Measurements from ENCODE around the gene ATXN1. TPM values are rescaled to one million over a fixed set of nuclear protein-coding genes. Genes with fewer than 3 reads are reported as not detected.

ATXN1 gene
- total RNA-seq, 1 experiment from 2014 or later = 16.5 TPM

DNA sequence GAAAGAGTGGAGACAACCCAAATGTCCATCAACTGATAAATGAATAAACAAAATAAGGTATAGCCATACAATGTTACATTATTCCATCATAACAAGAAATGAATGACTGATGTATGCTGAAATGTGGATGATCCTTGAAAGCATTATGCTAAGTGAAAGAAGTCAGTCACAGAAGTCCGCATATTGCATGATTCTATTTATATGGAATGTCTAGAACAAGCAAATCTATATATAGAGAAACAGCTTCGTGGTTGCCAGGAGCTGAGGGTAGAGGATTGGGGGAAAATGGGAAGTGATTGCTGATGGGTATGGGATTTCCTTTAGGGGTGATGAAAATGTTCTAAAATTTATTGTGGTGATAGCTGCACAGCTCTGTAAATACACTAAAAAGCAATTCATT, 196.8 kb downstream of the ATXN1 start:
- TF ChIP-seq, protein P1, sequence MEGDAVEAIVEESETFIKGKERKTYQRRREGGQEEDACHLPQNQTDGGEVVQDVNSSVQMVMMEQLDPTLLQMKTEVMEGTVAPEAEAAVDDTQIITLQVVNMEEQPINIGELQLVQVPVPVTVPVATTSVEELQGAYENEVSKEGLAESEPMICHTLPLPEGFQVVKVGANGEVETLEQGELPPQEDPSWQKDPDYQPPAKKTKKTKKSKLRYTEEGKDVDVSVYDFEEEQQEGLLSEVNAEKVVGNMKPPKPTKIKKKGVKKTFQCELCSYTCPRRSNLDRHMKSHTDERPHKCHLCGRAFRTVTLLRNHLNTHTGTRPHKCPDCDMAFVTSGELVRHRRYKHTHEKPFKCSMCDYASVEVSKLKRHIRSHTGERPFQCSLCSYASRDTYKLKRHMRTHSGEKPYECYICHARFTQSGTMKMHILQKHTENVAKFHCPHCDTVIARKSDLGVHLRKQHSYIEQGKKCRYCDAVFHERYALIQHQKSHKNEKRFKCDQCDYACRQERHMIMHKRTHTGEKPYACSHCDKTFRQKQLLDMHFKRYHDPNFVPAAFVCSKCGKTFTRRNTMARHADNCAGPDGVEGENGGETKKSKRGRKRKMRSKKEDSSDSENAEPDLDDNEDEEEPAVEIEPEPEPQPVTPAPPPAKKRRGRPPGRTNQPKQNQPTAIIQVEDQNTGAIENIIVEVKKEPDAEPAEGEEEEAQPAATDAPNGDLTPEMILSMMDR (IDR thresholded peaks at IDR 0.05; ENCODE audit: unreplicated experiment) = no peak
- POLR2A ChIA-PET = interaction anchor here (0.7 kb wide), 1 partner anchor 26 kb away, joined by 3 read pairs; no protein-coding TSS in a partner anchor
- CTCF ChIA-PET = interaction anchor here (0.6 to 0.9 kb wide), 4 partner anchors 18 to 651 kb away, joined by 3 to 5 read pairs (median 3); no protein-coding TSS in a partner anchor
- H3K4me3 Mint-ChIP-seq (ENCODE audit: unreplicated experiment) = no peak overlapping the region
- H3K27me3 Mint-ChIP-seq (ENCODE audit: insufficient read depth, unreplicated experiment) = no peaks in the 10 kb centered on the region
- no peaks in the 10 kb centered on the region for H3K36me3 Mint-ChIP-seq (ENCODE audit: insufficient read depth, unreplicated experiment)
- no peaks in the 10 kb centered on the region for H3K9me3 Mint-ChIP-seq (ENCODE audit: unreplicated experiment)
- no peak for DNase-seq (ENCODE audit: unreplicated experiment)
- no peaks in the 10 kb centered on the region for H3K4me1 Mint-ChIP-seq (ENCODE audit: insufficient read depth, unreplicated experiment)
- intact Hi-C loops (cut with micrococcal nuclease) = no loop called here
- no TSS peak for BruUV-seq (replicated peaks)
- no peak overlapping the region for H3K27ac Mint-ChIP-seq (ENCODE audit: low read depth, unreplicated experiment)

DNA sequence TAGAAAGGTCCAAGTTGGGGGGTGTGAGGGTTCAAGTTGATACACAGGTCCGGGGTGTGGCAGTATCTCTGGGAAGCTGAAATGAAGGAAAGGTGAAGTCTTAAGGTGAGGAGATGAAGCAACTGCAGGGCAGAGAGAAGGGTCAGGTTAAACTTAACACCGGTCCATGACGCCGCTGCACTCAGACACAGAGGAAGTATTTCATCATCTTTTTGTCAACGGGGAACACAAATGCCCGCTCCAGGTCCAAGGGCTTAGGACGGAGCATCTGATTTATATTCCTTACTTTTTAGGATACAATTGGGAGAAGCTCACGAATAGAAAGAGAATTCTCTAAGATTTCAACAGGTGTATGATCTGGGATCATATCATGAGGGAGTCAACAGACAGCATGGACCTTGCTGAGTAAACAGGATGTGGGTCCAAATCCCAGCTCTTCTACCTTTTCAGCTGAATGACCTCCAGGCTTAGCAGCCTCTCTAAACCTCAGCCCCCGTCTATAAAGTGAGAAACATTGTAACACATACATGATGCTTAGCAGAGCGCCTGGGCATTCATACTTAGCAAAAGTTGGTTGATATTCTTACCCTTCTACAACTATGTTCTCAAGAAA, 197.5 kb downstream of the ATXN1 start:
- TF ChIP-seq, protein P1 (IDR thresholded peaks at IDR 0.05; ENCODE audit: unreplicated experiment) = no peak
- Mint-ChIP-seq H3K4me1 (ENCODE audit: insufficient read depth, unreplicated experiment) (no peaks in the 10 kb centered on the region), H3K27ac (ENCODE audit: low read depth, unreplicated experiment) (no peak overlapping the region), H3K4me3 (ENCODE audit: unreplicated experiment) (no peak overlapping the region), H3K36me3 (ENCODE audit: insufficient read depth, unreplicated experiment) (no peaks in the 10 kb centered on the region), H3K27me3 (ENCODE audit: insufficient read depth, unreplicated experiment) (no peaks in the 10 kb centered on the region), H3K9me3 (ENCODE audit: unreplicated experiment) (no peaks in the 10 kb centered on the region)
- ChIA-PET CTCF (interaction anchor here (0.7 kb wide), 1 partner anchor 148 kb away, joined by 3 read pairs; no protein-coding TSS in a partner anchor), POLR2A (no interaction called here)
- no peak for DNase-seq (ENCODE audit: unreplicated experiment)
- no TSS peak for BruUV-seq (replicated peaks)
- intact Hi-C loops (cut with micrococcal nuclease) = no loop called here

DNA sequence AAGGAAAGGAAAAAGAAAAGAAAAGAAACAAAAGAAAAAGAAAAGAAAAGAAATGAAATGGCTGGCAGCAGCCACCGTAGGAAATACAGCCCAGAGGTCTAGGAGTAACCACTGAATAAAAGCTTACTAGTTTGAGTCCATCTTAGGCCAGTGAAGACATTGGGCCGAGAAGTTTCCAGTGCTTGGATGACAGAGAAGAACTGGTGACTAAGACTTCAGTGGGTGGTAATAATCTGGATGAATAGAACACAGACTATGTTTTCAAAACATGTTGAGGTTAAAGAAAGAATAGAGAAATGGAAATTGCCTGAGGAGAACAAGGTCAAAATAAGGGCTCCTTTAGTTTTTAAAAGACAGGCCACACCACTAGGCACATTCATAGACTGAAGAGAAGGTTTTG, 198.8 kb downstream of the ATXN1 start:
- H3K4me3 Mint-ChIP-seq (ENCODE audit: unreplicated experiment) = no peak overlapping the region
- no peaks in the 10 kb centered on the region for H3K27me3 Mint-ChIP-seq (ENCODE audit: insufficient read depth, unreplicated experiment)
- TF ChIP-seq, protein P1 (IDR thresholded peaks at IDR 0.05; ENCODE audit: unreplicated experiment) = no peak
- intact Hi-C loops (cut with micrococcal nuclease) = no loop called here
- no peaks in the 10 kb centered on the region for H3K9me3 Mint-ChIP-seq (ENCODE audit: unreplicated experiment)
- DNase-seq (ENCODE audit: unreplicated experiment) = no peak
- no TSS peak for BruUV-seq (replicated peaks)
- no peaks in the 10 kb centered on the region for H3K4me1 Mint-ChIP-seq (ENCODE audit: insufficient read depth, unreplicated experiment)
- no peaks in the 10 kb centered on the region for H3K36me3 Mint-ChIP-seq (ENCODE audit: insufficient read depth, unreplicated experiment)
- no peak overlapping the region for H3K27ac Mint-ChIP-seq (ENCODE audit: low read depth, unreplicated experiment)
- ChIA-PET CTCF (no interaction called here), POLR2A (no interaction called here)

DNA sequence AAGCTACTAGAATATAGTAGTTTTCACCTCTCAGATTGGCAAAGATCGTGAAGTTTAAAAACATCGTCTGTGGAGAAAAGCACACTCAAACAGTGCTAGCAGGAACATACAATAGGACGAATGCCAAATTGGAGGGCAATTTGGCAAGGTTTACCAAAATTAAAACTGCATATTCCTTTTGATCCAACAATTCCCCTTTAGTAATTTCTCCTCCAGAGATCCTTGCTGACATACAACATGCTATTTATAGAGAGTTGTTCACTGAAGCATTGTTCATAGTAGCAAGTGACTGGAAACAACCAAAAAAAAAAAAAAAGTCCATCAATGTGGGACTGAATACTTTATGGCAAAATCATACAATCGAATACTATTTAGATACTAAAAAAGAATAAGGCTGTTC, 202.2 kb downstream of the ATXN1 start:
- no TSS peak for BruUV-seq (replicated peaks)
- peaks cover 7% of the 10 kb centered on the region for H3K9me3 Mint-ChIP-seq (ENCODE audit: unreplicated experiment)
- no peaks in the 10 kb centered on the region for H3K4me1 Mint-ChIP-seq (ENCODE audit: insufficient read depth, unreplicated experiment)
- H3K4me3 Mint-ChIP-seq (ENCODE audit: unreplicated experiment) = no peak overlapping the region
- no peak for DNase-seq (ENCODE audit: unreplicated experiment)
- TF ChIP-seq, protein P1 (IDR thresholded peaks at IDR 0.05; ENCODE audit: unreplicated experiment) = no peak
- H3K36me3 Mint-ChIP-seq (ENCODE audit: insufficient read depth, unreplicated experiment) = no peaks in the 10 kb centered on the region
- POLR2A ChIA-PET = no interaction called here
- CTCF ChIA-PET = interaction anchor here (0.6 to 1.0 kb wide), 2 partner anchors 37 to 204 kb away, joined by 3 to 4 read pairs; no protein-coding TSS in a partner anchor
- intact Hi-C loops (cut with micrococcal nuclease) = no loop called here
- no peak overlapping the region for H3K27ac Mint-ChIP-seq (ENCODE audit: low read depth, unreplicated experiment)
- H3K27me3 Mint-ChIP-seq (ENCODE audit: insufficient read depth, unreplicated experiment) = no peaks in the 10 kb centered on the region
